Activated CD8-positive, alpha-beta memory T cell treated with anti-CD3 and anti-CD28 coated beads, Interleukin-2, amount 50 U/mL, for 1 hour (primary cell): ENCODE data around the gene MKS1.

Experiments
- DNase-seq: peaks from one replicate; pipeline ENCODE4 v3.0.0-alpha.2; 2020; ENCODE audit errors: extremely low read depth

Gene MKS1

DNA sequence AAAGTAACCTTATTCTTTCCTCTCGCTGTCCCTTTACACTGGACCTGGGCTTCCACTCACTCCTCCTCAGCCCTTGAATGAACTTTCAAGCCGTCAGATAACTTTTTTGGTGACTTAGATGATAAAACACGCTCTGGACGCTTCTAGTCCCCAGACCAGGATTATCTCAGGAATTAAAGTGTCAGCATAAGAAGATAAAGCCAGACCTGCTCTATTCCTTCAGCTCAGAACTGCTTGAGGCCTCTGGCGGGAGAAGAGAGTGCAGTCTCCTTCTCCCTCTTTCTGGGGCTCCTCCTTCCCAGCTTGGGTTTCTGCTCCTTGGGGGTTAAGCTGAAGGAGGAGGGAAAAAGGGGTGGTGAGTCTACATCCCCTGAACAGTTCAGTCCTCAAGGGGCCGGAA is 25.9 kb upstream of the MKS1 start:
- DNase-seq, result no peak

GRCh38 chr17:58242171-58242784 is 23.2 kb upstream of the MKS1 start:
- no peak for DNase-seq

- DNase-seq, result no peak
Measured at GRCh38 chr17:58239987-58240386, 20.9 kb upstream of the MKS1 start.

GRCh38 chr17:58238147-58238634 is 19.1 kb upstream of the MKS1 start, which contains the start of gene LPO:
TSS of gene LPO (plus strand) at chr17:58238584. CDS start at chr17:58242980, 4,396 bp downstream.
- no peak for DNase-seq

DNA sequence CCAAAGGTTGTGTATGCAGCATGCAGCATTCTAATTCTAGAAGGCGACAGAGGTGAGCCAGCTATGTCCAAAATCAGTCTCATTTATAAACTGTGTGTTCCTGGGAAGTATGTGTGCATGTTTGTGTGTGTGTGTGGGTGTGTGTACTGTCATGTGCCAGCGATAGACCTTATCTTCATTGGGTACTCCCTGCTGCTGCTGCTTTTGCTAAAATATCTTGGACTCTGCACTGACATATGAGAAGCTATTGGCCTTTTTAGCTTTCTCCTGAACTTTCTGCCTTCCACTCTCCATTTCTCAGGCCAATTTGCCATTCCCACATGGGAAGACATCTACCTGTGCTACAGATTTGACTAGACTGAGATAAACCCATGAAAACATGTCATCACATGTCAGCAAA is 17.3 kb upstream of the MKS1 start:
- no peak for DNase-seq

- no peak for DNase-seq
Measured at GRCh38 chr17:58235821-58236220, 16.8 kb upstream of the MKS1 start.

DNA sequence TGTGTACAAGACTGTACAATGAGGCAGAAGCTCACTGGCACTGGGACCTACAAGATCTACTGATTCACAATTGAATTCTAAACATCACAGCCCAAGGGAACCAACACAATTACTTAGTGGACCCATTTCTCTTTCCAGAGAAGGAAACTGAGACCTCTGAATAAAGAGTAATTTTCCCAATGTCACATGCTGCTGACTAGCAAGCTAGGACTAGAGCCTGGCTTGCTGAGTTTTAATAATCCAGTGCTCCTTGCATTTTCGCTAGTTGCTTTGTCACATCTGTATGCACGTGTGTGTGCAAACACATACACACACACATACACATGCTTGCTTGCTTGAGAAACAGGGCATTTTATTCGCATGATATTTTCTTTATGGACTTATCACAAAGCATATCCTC is 15.5 kb upstream of the MKS1 start:
- DNase-seq, result no peak

GRCh38 chr17:58233543-58233942 is 14.5 kb upstream of the MKS1 start:
- no peak for DNase-seq

DNA sequence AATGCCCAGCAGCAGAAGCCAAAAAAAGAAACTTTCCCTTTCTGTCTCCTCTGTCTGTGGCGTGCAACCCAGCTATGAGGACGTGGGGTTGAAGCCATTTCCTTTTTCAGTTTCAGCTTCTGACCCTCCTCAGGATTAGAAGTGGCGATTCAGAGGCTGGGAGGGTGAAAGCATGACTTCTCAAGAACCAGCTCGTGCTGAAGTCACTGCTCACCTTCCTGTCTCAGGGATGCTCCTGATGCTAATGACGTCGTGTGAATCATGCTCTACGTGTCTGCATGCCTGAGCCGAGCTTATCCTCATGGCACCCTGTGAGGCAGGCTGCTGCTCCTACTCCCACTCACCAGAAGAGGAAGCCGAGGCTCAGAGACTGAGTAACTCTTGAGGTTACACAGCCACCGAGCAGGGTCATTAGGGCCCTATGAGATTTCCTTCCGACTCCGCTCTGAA is 13.7 kb upstream of the MKS1 start:
- DNase-seq, result no peak

GRCh38 chr17:58231641-58232040 is 12.6 kb upstream of the MKS1 start:
- DNase-seq, result no peak

DNA sequence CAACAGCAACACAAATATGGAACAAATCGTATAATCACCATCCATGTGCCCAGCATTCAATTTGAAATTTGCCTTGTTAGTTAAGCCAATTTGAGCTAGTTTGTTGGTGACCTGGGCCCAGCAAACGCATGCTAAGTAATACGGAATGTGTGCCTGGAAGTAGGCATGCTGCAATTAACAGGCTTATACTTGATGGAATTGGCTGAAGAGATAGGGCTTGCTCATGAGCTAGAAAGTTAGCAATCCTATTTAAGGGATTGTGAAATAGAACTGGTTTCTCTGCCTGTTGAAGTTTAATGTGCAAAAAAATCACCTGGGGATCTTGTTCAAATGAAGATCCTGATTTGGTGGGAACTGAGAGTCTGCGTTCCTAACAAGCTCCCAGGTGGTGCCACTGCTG is 10.8 kb upstream of the MKS1 start:
- no peak for DNase-seq

- no peak for DNase-seq
Measured at GRCh38 chr17:58229384-58229783, 10.3 kb upstream of the MKS1 start.

DNA sequence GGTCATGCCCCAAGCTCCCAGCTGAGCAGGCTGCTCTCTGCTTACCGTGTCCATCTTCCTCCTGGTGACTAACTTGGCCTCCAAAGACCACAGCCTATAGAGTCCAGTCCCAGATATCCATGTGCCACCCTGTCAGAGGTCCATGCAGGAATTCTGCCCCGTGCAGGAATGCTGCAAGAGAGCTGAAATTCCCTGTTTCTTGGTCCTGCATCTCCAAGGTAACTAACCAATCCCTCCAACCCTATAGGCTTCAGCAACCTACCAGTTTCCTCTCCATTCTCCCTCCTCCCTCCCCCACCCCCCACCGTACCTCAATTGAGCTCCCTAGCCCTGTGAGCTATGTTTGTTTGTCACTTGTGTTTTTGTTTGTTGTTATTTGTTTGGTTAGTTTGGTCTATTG is 9.6 kb upstream of the MKS1 start:
- DNase-seq, result no peak

- DNase-seq, result no peak
Measured at GRCh38 chr17:58227733-58228132, 8.7 kb upstream of the MKS1 start.

DNA sequence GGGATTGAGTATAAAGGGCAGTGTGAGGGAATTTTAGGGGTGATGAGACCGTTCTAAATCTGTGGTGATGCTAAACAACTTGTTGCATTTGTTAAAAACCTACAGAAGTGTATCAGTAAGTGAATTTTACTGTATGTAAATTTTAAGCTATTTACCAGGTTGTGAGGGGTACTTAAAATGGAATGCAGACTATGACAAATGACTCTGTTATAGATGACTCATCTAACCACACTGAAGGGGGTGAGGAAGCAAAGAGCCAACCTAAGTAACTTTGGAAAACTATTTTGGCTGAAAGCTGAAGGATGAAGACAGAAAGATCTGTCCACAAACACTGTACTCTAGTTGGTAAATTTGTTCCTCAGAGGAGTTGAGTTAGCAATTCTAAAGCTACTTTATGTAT is 5.3 kb upstream of the MKS1 start:
- no peak for DNase-seq

DNA sequence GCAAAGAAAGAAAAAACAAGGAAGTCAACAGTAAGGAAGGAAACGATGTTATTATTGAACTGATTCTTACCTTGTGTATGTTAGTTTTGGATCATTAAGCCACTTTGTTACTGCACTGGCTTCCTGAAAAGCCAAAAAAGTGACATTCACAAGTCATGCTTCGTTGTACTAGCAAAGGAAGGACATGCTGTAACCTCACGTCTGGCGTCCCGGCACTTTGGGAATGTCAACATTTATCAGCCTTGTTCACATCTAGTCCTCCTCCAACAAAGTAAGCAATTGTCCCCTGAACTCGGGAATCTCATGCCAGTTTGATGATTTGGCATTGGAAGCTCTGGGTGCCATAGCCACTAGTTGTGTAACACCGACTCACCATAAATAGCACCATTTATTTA is 731 bp upstream of the MKS1 start:
- DNase-seq, result no peak

DNA sequence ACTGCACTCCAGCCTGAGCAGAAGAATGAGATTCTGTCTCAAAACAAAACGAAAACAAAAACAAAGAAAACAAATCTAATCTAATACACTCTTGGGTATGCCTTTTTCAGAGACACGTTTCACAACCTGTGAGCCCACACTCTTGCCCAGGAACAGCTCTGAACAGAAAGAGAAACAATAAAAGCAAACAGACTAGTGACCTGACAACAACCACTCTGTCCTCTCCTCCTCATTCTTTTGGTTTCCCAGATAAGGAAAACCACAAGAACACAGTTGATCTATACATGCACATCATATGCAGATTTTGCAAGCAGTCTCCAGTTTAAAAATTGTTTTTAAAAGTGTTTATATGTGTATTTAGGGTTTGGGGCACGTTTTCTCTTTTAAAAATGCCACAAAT is 1.3 kb downstream of the MKS1 start:
- no peak for DNase-seq

- no peak for DNase-seq
Measured at GRCh38 chr17:58215685-58216084, 3.4 kb downstream of the MKS1 start.

DNA sequence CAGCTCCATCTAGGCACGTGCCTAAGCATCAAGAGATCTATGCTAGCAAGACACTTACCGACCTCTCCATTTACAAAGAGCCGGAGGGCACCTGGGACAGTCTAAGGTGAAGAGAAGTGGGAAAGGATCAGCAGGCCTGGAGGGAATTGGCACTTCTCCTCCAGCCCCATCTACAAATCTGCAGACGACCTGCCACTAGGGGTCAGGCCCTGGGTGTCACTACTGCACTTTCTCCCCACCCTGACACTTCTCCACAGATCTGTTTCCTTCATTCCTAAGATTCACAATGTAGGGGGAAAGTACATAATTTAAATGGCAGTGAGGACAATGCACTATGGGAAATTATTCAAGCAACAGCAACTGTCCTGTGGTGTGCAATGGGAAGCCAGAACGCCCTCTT is 8.1 kb downstream of the MKS1 start:
- DNase-seq, result no peak

GRCh38 chr17:58208344-58208743 is 10.7 kb downstream of the MKS1 start:
- DNase-seq, result no peak

DNA sequence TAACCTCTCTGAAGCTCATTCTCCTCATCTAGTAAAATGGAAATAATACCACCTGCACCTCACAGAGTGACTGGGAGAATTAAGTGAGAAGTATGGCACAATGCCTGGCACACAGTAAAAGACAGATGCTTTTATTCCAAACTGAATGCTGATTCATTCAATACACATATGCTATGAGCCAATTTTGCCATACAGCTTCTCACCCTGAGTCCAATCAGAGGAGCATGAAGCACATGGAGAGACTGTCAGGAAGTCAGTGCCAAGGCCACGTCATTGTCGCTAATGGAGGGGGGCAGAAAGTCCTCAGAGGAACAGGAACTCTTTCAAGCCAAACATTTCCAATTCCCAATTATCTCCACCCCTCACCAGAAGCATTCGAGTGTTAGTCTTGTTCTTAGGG is 11.6 kb downstream of the MKS1 start:
- no peak for DNase-seq

GRCh38 chr17:58205936-58206335 is 13.1 kb downstream of the MKS1 start:
- DNase-seq, result no peak

DNA sequence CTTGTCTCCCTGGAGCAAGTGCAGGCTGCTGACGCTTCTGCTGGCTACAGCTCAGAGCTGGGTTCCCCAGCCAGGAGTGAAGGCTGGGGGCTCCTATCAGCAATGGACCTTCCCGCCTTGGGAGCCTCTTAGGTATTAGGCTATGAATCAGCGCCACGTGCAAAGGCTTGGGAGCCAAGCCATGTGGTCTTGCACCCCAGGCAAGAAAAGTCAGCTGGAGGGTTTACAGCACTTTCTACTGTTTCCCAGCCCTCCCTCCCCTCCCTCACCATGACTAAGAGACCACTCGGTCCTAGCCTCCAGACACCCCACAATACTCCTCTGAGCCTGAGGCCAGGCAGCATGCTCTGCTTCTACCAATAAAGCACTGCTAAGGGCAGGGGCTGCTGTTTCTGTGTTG is 14.3 kb downstream of the MKS1 start:
- no peak for DNase-seq

GRCh38 chr17:58202859-58203258 is 16.2 kb downstream of the MKS1 start:
- no peak for DNase-seq
